GM18951 (cell line): ENCODE measurements around the gene TNRC6B.
A peak's percentile ranks its signal among the peaks of the same experiment; 100 is the strongest.
"Not testable (repeated sequence)": the region's sequence is repeated elsewhere in the genome, so short reads cannot be mapped to it uniquely, and the experiment has no call there.

ENCODE experiments used
- POLR2A ChIP-seq: IDR thresholded peaks from 4 replicates; pipeline ENCODE4 v1.6.1; 2011; ENCODE audit warnings: mild to moderate bottlenecking; ENCODE audit not compliant: insufficient read length, insufficient read depth; ENCODE audit errors: extremely low read depth
- in situ Hi-C: fragments of 300-500 bp; cut with MboI; formaldehyde crosslinking; loops from one replicate; pipeline ENCODE4 v1.12.0; 2022; ENCODE audit warnings: low sequenced_read_pairs, mixed read lengths, inconsistent platforms; ENCODE audit not compliant: unreplicated experiment

TNRC6B gene

DNA sequence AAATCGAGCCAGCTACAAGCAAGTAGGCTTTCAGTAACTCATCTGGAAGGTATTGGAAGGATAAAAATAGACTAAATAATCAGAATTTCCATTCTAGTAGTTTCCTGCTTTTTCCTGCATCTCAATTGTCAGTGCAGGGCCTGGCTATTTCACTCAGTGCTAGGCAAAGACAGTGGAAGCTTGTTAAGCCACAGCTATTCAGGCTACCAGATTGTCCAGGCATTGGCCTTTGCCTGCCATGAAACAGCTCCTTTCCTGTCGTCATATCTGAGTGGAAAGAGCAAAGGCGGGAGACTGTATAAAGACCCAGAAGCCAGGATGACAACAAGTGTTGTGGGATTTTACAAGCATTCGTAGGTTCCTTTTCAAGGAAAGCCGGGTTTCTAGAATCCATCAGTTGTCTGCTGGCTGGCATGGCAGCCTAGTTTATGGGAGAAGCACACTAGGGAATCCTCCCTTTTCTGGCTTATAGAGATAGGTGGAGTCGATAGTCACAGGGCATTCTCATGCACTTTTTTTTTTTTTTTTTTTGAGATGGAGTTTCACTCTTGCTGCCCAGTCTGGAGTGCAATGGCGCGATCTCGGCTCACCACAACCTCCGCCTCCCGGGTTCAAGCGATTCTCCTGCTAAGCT, 2.0 kb upstream of the TNRC6B start:
- in situ Hi-C loops = no loop called here
- TF ChIP-seq POLR2A = no peak

DNA sequence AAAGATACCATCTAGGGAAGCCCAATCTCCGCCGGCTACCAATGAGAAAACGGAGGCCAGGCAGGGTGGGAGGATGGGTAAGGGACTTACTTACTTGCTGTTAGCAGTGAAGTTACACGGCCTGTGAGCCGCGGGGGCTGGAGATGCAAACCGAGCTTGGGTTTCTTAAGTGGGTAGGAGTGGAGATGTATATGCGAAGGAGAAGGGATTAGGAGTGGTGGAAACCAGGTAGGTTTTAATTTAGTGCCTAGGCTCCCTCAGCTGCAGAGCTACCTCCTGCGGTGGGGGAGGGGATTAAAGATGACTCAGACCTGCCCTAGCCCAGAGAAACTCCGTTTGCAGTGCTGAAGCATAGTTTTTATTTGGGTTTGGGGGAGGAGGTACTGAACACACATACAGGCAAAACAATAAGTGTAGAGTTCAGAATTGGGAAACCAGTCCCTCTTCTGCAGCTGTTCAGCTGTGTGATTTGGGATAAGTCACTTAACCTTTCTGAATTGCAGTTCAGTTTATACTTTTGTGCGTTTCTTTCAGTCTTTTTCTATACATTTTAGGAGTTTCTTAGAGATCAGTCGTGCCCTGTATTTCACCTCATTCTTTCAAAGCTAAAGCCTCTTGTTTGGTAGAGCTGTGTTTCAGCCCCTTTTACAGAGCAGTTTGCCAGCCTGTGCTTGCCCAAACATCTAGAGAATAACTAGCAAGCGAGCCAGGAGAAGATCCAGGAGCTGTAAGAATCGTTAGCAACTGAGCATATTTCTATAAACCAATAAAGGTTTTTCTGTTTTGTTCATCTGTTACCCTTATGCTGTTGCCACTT, 596 bp upstream of the TNRC6B start:
- in situ Hi-C loops = no loop called here
- TF ChIP-seq POLR2A = no peak

DNA sequence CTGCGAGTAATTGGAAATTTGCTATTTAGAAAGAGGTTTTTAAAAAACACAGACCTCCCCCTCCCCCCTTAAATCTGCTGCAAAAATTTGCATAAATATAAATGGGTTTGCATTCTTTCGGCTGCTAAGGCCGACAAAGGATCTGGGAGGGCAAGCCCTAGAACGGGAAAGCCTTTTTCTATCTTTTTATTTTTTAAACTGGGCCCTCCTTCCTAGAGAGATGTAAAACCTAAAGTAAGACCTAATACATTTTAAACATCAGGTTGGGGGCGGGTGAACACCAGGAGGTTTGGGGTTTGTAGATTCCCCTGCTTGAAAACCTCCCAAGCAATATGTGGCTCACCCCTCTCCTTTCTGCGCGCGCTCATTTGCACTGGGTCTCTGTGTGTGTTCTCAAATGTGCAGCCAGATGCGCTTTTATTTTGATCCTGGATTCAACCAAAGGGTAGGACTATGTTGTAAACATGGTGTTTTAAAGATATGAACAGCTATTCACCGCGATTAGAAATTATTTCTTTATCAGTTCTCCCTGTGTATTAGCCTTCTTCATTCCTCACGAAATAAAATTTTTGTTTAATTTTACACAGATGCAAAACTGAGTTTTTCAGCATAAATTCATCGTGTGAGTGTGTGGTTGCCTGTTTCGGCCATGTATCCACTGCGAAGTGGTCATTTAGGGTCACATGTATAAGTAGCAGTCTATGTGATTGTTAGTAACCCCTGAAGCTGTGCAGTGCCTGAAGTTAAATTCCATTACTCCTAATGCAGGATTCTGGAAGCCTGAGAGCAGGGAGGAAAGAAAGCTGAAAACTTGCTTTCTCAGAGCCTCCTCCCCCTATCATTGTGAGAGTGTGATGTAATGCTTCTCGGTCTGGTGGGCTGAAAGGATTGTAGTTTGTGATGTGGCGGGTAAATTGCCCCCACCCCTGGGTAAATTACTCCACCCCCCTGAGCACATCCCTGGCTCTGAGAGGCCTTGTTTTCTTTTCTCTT, 988 bp downstream of the TNRC6B start:
- TF ChIP-seq POLR2A = peak; percentile 23
- in situ Hi-C loops = no loop called here

DNA sequence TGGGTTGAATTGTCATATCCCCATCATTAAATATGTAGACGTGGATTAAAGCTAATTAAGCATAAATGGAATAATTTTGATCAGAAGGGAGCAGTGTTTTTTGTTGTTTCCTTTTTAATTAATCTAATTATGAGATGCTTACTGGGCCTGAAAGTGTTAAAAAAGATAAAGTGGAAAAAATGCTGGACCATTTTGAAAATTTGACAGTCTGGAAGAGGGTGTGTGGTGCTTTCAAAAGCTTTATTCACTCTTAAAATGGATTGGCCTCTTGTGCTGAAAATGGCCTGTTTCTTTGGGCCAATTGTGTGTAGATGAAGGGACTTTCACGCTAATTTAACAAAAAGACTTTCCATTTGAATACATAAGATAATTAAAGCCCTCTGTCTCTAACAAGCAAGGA, 1.8 kb downstream of the TNRC6B start:
- TF ChIP-seq POLR2A = no peak
- in situ Hi-C loops = no loop called here

DNA sequence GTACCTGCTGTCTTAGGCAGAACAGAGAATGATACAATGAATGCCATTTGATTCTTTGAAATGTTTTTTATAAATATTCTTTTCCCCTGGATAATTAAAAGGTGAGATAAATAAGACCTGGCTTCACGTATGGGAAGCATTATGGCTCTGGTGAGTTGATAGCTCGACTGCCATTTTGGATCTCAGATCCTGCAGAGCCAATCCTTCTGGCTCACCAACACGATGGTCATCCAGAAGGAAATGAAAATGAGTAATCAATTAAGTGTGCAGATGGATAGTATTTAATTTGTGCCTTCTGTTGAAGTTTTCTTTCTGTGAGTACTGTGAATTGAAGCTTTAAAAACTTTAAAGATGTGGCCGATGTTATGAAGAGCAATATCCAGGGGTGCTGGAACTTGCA, 2.7 kb downstream of the TNRC6B start:
- in situ Hi-C loops = no loop called here
- no peak for TF ChIP-seq POLR2A

DNA sequence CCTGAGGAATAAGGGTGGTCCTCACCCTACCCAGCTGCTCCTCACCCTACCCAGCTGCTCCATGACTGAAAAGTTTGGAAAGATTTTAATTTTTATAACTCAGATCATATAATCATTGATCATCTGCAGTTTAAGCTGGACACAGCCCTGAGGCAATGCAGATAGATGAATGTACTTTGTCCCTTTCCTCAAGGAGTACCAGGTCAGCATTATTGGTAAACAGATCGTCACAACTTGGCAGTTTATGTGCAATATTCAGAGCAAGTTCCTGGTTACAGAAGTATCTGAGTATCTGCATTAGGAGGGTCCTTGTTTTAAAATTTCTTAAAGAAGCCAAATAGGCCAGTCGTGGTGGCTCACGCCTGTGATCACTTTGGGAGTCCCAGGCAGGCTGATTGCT, 3.6 kb downstream of the TNRC6B start:
- in situ Hi-C loops = no loop called here
- TF ChIP-seq POLR2A = no peak

DNA sequence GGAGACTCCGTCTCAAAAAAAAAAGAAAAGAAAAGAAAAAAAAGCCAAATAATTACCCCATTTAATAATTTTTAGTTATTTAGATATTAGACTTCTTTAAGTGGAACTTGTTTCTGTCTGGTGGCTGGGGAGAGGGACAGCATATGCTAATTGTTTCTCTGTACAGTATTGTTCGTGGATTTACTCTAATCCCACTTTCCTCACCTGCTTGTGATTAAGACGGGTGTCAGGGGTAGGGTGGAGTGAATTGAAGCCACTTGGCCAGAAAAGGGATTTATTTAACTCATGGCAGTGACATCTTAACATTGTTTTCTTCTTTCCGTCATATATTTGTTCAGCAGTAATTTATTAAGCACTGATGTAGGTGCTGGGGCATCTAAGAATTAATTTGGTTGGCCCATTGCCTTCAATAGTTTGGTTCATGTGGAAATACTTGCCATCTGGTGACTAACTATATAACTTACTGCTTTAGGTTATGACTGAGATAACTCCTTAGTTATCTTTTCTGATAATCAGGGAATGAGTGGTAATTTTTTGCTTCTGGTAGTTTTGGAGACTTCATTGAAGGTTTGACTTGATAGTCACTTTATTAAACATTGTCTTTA, 4.6 kb downstream of the TNRC6B start:
- no peak for TF ChIP-seq POLR2A

DNA sequence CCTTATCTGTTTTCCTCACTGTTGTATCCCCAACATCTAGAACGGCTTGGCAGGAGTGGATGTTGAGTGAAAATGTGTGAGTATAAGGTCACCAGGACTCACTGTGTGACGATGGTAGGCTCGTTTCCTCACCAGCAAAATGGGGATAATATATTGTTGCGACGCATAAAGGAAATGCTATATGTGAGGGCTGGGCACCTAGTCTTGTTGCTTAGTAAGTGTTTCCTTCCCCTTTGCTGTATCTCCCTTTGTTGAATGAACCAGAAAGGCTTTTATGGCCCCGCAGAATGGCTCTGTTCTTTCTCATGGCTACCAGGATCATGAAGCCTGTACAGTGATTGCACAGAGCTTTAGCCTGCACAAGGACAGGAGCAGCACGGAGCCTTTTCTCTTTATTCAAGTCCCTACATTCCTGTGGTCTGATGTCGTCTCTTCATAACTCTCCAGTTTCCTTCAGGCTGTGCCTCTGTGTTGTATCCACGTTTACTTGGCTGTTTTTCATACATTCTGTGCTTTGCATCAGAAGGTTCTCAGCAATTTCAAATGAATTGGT, 5.4 kb downstream of the TNRC6B start:
- no peak for TF ChIP-seq POLR2A
- in situ Hi-C loops = no loop called here

More for the DNA sequence above, 4.6 kb downstream of the TNRC6B start:
- in situ Hi-C loops = no loop called here

DNA sequence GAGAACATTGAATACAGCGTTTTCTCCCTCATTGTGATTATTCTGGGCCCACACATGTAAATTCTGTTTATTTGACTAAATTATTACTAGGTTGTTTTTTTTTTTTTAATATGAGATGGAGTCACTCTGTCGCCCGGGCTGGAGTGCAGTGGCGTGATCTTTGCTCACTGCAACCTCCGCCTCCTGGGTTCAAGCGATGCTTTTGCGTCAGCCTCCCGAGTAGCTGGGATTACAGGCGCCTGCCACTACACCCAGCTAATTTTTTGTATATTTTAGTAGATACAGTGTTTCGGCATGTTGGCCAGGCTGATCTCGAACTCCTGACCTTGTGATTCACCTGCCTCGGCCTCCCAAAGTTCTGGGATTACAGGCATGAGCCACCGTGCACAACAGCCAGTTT, 5.9 kb downstream of the TNRC6B start:
- in situ Hi-C loops = not testable (repeated sequence)

DNA sequence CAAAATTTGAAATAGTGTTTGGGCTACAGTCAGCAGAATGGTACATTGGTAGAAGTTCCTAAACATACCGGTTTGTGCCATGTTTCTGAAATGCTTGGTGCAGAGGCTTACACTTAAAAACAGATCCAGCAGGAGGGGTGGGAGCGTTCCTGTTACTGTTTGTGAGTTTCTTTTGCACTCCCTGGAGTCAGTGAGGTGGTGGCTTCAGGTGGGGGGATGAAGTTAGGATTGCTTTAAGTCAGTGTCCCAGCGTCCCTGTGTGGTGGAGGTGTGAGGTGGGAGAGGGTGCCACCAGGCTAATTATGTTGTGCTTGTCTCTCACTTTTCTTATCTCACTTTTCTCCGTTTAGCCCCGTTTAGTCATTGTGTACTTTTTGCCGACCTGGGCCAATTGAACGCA, 9.7 kb downstream of the TNRC6B start:
- TF ChIP-seq POLR2A = no peak
- in situ Hi-C loops = no loop called here

DNA sequence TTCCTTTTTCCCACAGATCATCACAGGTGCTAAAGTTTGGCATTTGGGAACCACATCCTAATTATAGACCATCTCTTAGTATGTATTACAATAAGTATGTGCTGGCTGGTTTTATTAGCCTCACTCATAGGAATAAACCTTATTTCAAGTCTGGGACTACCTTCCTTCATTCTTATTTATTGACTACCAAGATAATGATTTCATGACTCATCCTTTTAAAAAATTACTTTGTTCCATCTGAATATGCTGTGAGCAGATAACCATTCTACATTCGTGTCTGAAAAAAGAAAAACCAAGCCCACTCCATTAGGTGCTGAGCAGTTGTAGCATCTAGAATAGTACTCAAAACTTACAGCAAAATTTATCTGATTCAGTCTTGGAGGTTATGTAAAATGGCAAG, 12.3 kb downstream of the TNRC6B start:
- no peak for TF ChIP-seq POLR2A
- in situ Hi-C loops = no loop called here

DNA sequence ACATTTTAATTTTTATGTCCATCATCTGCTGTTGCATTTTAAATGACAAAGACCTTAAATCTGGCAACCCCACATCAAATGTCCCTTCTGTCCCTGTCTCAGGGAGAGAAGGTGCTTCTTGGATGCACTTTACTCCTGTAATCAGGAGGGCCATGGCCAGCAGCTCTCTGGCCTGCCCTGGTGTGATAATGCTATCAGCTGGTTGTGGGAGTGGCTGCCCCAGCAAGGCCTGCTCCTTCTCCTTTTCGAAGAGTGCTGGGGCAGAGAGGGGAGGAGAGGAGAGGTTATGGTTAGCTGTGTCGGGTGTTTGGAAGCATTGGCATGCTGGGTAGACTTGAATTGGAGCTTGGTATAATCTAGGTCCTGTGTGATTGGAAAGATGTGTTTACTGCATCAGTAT, 12.8 kb downstream of the TNRC6B start:
- TF ChIP-seq POLR2A = no peak
- in situ Hi-C loops = no loop called here
